Activated naive CD8-positive, alpha-beta T cell treated with anti-CD3 and anti-CD28 coated beads, Interleukin-2, amount 50 U/mL, for 16 hours (primary cell): ENCODE results near the gene PBX1.

Experiments
- DNase-seq: peaks from one replicate; pipeline ENCODE4 v3.0.0-alpha.2; 2020; ENCODE audit warnings: low read depth, low spot score

PBX1 gene

DNA sequence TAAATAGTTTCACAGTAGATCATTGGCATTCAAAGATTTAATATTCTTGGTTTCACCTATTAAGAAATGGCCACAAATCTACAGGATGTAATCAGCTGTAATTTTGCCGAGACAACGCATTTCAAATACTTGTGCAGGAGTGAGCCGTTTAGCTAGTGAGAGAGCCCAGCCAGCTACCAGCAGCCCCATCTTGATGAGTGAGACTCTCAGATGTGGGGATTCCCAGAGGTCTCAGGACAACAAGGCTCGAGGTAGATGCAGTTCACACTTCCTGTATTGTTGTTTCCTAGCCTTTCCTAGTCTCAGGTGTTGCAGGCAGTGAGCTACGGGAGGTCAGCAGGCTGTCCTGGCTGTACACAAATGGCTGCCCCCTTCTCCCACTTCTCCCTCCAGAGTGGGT is 108.6 kb downstream of the PBX1 start:
- DNase-seq: no peak

- no peak for DNase-seq
Observed at GRCh38 chr1:164668491-164669400, 109.8 kb downstream of the PBX1 start.

DNA sequence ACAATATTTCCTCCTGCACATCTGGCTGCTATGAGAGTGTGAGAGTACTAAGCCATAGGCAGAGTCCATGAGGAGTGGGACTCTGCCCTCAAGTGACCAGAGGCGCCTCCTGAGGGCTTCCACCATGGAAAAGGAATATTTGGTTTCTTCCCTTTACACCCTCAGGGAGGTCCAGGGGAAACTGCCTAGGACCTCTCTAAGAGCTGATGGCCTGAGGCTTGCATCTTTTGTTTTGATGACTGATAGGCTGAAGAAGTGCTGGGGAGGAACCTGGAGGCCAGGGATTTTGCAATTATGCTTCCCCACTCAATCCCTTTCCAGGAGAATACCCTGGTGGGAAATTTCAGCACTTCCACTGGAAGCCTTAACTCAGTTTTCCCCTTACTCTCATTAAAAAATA is 111.0 kb downstream of the PBX1 start:
- DNase-seq: no peak

- no peak for DNase-seq
Observed at GRCh38 chr1:164670786-164671185, 111.8 kb downstream of the PBX1 start.

GRCh38 chr1:164671323-164671965 is 112.5 kb downstream of the PBX1 start:
- DNase-seq: no peak

DNA sequence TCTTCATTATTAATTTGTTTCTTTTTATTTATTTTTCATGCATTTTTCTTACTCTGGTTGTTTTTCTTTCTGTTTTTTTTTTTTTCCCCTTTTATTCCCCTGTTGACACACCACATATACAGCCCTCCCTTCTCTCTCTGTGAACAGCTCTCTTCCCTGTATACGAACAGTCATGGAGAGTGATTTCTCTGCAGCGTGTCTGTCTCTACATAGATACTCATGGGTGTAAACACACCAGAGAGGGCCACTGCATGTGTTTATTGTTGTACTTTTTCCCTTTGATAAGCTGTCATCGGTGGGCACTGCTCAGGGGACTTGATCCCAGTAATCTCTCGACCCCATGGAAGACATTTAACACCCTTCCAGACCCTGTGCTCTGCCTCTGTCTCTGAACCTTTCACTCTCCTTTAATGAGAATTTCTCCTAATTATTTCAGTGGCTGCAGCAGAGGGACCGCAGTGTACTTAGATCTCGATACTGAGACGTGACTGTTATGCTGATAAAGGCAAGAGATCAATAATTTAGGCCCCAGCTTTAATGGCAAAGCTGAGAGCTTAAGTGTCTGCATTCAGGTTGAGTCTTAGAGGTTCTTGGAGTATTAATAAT is 113.1 kb downstream of the PBX1 start:
- no peak for DNase-seq

GRCh38 chr1:164672588-164672987 is 113.6 kb downstream of the PBX1 start:
- no peak for DNase-seq

DNA sequence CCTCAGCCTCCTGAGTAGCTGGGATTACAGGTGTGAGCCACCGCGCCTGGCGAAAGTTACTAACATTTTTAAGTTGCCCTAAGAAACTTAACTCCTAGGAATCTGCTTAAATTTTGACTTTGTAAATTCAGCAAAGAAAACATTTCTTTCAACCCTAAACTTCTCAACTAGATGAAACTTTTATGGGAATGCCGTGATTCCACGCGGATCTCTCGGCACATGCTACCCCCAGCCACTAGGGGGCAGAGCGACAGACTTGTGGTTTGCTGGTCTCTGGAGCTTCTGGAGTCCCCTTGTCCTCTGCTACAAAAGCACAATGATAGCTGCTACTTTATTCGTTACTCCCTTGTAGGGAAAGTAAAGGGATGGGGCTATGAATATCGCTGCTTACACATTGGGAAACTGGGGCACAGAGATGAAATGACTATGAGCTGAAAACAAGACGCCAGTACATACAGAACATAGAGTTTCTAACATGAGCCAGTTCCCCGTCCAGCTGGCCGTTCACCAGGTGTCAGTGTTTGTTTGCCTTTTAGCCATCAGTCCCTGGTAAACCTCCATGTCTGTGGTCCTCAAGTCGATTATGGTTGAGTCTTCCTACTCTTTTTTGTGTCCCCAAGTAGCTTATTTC is 114.7 kb downstream of the PBX1 start:
- DNase-seq: no peak

GRCh38 chr1:164675342-164675904 is 116.4 kb downstream of the PBX1 start:
- DNase-seq: no peak

DNA sequence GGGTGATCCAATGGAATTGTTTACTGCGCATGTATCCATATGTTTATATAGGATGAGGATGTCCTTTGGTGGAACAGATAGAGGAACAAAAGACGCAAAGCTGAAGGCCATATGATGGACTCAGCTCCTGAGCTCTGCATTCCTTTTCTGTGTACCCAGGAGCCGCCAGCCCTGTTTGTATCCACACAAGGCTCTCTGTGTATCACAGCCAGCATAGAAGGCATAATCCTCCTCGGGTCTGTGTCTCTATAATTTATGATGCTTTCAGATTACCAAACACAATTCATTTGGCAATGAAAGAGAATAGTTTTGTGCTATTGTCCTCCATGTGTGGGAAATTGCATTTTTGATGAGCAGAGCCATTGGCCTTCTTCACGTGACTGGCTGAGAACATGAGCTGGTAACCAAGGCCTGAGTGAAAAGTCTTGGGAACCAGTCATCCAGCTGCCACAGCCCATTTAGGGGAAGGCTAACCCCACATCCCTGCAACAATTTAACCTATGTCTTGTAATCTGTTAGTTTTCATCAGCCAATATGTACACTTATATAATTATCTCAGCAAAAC is 119.2 kb downstream of the PBX1 start:
- DNase-seq: no peak

DNA sequence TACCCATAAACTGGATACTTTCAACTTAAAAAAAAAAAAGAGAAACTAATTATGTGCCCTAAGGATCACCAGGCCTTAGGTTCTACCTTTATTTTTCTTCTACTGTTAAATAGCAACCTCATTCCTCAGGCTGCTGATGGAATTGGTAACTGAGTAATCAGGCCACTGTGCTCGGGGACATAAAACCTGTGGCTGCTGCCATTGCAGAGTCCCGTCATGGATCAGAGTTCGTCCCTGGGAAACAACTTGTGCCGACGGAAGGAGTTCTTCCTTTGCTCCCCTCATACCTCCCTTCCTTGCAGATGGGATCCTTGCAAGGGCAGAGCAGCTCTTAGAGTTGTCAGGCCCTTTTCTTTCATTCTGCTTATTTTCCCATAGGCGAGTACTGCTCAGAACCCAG is 123.6 kb downstream of the PBX1 start:
- DNase-seq: no peak

DNA sequence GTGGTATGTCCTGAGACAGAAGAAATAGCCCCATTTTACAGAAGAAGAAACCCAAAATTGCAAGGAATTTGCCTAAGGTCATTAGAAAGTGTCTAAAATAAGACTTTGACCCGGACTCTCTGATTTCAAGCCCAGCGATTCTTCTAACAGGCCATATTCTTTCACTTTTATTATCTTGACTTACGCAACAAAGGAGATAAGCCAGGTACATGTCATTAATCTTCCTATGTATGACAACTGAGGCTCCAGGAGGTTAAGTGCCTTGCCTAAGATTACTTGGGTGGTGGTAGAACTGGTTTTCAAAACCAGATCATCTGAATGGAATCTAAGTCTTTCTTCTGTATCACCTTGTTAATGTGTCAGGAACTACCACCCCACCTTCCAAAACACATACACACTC is 124.3 kb downstream of the PBX1 start:
- DNase-seq: no peak

DNA sequence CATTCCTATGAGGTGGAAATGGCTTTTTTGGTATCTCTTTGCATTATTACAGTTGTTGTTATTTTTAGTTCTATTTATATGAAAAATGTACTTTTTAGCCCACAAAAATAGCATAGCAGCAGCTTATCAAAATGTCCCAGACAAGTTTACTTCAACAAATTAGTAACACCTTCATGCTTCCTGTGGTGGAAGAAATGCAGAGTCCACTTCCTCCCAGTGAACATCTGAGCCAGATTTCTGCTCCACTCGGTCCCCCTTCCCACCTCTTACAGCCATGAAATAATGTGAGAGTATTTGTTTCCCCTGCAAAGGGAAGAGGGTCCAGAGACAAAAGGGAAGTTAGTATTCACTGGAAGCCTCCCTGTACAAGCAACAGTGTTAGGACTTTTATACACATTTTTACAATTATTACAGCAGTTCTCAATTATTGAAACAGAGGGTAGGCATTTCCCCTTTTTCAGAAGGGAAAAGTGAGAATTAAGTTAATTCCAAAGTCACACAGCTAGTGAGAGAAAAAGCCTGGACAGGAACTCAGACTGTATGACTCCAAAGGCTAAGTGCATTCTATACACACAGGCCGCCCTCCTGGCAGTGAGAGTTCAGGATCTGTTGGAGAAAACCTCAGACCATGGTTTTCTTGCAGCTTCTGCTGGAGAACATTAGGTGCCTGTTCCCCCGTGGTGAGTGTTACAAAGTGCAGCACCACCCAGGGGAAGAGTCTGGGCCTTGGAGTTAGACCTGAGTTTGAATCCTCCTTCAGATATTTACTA is 126.5 kb downstream of the PBX1 start:
- no peak for DNase-seq

GRCh38 chr1:164687777-164688176 is 128.8 kb downstream of the PBX1 start:
- DNase-seq: no peak

DNA sequence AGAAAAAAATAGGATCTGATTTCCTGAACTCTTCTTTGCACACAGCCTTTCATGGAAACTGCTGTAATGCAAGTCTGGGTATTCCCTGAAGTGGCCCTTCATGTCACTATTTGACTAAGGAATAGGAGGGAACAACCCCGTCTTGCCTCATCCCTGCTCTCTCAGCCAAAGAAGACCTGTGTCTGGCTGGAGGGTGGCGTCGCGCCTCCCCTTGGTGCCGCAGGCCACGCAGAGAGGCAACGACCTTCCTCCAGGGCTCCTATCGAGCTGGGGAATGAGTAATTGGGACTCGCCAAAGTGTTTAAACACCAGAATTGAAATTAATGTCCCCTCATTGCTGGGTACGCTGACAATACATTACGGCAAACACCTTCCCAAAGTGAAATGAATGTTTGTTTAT is 129.8 kb downstream of the PBX1 start:
- no peak for DNase-seq

DNA sequence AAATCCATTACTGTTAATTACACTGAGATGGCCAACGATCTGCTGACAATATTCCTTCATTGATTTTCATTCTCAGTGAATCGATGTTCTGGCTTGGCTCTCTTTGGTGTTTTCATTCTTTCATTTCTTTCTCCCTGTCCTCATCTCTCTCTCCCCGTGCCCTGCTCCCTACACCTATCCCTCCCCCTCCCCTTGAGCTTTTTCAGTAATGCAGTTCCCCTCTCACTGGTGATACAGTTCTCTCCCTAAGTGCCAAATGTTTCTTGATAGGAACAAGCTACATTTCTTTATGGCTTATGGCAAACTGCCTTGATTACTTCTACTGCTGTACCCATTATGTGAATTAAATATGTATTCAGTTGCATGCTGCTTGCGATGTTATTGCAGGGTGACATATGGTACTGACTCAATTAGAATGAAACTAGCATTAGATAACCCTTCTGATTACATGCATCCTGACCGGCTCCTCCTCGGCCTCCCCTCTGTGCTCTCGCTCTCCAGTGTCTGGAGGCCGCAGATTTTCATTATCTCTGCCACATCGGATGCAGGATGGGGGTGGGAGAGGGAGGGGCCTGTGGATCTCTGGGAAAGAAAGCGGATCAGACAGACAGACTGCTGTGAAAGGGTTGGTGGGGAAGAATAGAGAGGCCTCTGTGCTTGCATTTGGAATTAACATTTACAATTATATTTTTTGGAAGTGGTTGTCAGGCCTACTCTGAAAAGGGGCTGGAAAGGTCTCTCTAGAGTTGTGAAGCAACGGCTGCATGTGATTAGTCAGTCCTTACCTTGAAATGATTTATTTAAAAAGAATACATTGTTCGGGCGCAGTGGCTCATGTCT is 130.9 kb downstream of the PBX1 start:
- DNase-seq: no peak

DNA sequence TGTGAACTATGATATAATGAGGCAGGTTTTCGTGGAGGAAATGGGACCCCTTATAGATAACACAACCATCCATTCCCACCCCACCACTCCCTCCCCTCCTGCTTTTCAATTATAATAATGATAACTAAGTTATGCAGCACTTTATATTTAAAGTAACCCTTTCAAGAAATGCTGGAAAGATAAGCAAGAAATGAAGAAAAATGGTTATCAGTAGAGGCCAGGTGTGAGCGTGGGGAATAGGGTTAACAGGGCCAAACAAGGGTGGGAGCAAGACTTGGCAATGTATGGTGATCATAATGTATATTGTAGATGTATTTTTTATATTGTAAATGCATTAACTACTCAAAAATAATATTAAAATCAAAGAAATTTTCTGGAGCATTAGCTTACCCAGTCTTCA is 133.4 kb downstream of the PBX1 start:
- no peak for DNase-seq

DNA sequence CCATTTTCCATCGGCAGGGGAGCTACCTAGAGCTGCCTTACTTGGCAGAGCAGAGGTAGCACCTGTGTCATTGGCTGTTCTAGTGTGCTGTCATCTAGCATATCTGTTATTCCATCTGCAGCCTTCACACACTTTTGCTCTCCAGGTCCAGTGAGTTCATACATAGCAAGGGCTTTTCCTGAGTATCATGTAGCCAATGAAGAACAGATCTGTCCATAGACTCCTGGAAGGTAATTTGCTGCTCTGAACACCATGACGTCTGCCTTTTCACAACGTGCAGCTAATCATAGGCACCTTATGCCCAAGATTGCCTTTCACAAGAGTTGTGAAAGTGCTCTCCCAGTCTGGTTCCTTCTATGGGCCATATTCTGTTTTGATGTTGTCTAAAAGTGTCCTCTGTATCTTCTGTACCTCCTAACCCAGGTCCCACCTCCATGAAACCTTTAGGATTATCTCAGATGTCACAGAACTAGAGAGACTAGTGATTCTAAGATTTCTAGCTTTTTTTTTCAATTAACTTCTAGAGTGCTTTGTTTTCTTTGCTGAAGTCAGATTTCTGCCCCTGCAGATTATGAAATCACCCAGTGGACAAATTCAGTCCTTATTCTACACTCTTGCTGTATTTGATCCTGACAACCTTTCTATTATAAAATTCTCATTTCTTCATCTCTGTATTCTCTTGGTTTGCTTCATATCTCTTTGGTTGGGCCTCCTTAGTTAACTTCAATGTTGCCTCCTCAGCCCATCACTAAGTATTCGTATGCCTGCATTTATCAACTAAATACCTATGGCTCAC is 134.8 kb downstream of the PBX1 start:
- DNase-seq: no peak

DNA sequence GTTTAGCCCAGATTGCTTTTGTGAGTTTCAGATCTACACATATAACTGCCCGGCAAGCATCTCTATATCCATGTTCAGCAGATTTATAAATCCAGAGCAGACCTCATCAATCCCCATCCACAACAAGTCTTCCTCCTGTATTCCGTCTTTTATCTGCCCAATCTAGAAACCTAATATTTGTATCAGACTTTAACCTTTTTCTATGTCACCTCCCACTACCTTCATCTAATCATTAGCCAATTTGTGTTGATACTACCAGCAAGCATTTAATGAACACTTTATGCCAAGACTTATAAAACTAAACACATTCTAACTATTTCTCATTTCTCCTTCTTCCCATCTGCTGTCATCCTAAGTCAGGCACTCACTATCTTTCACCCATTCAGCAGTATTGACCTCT is 135.5 kb downstream of the PBX1 start:
- DNase-seq: no peak
